Body of pancreas (tissue), 4 donors: ENCODE measurements around the gene BCHE.

ENCODE experiments used
- CTCF ChIP-seq, 7 experiments: fragments of 450-650 bp in 4 of 7; fragments of 200-600 bp in 3 of 7; sonication (generic) in 3 of 7; IDR thresholded peaks; one replicate each; pipeline ENCODE4 v1.5.1; 2016 to 2019; ENCODE audit warnings: antibody characterized with exemption in 7 of 7
- POLR2A ChIP-seq, 3 donors: fragments of 450-650 bp; IDR thresholded peaks; one replicate each; pipeline ENCODE4 v1.6.1; 2016; ENCODE audit warnings: antibody characterized with exemption in 3 of 3, mild to moderate bottlenecking in 2 of 3

- TF ChIP-seq CTCF (IDR thresholded peaks at IDR 0.05) (no peak), POLR2A (IDR thresholded peaks at IDR 0.05) (no peak)
Measured at GRCh38 chr3:165749821-165750220, 87.4 kb downstream of the BCHE start.
